Ovary (tissue), 9 donors: ENCODE measurements around the gene PP2D1. TPM values are rescaled to one million over a fixed set of nuclear protein-coding genes. Genes with fewer than 3 reads are reported as not detected.
"Not testable (repeated sequence)": the region's sequence is repeated elsewhere in the genome, so short reads cannot be mapped to it uniquely, and the experiment has no call there.

Experiments
- DNase-seq, 5 donors: peaks; one replicate each; pipeline ENCODE4 v3.0.0-alpha.2; 2019 to 2020
- H3K27ac ChIP-seq, 2 donors: fragments of 200-600 bp; one replicate each; pipeline versions ENCODE4 v1.5.1 to v1.8.0; 2019 to 2022
- H3K27me3 ChIP-seq: fragments of 200-600 bp; one replicate; pipeline ENCODE4 v1.8.0; 2022
- H3K36me3 ChIP-seq: fragments of 200-600 bp; sonication (generic); one replicate; pipeline ENCODE4 v1.5.1; 2019
- H3K4me1 ChIP-seq: one replicate; pipeline ENCODE4 v1.8.1; 2013; ENCODE audit warnings: mild to moderate bottlenecking, moderate library complexity; ENCODE audit not compliant: insufficient read depth
- H3K4me3 ChIP-seq: fragments of 200-600 bp; sonication (generic); one replicate; pipeline ENCODE4 v1.5.1; 2017
- H3K9me3 ChIP-seq, 2 donors: fragments of 200-600 bp in 1 of 2; sonication (generic) in 1 of 2; one replicate each; pipeline versions ENCODE4 v1.5.1 to v1.8.1; 2013 to 2019; ENCODE audit warnings: mild to moderate bottlenecking in 1 of 2, moderate library complexity in 1 of 2
- EP300 ChIP-seq: sonication (generic); formaldehyde crosslinking; IDR thresholded peaks from one replicate; pipeline ENCODE4 v1.6.1; 2017; ENCODE audit warnings: antibody characterized with exemption
- POLR2A ChIP-seq: fragments of 450-650 bp; IDR thresholded peaks from one replicate; pipeline ENCODE4 v1.6.1; 2017; ENCODE audit warnings: antibody characterized with exemption, mild to moderate bottlenecking, moderate library complexity
- WGBS, 3 donors: extraction: QIAGEN DNeasy Blood & Tissue Kit in 1 of 3; methylation state at CpG; one replicate each; pipeline versions ENCODE4 v1.1.5 to v1.1.7; 2013 to 2017; 5-methylcytosine and 5-hydroxymethylcytosine counted together
- intact Hi-C, 4 donors: fragments of 100-400 bp; cut with DNase I; formaldehyde crosslinking; loops; one replicate each; pipeline versions ENCODE4 v1.11.0 to v1.15.1; 2022 to 2023
- polyA plus RNA-seq, 2 donors: library from polyadenylated mRNA; stranded (reverse); fragments of 200-250 nt in 1 of 2; fragments of 350-450 nt in 1 of 2; fragmentation: Illumina TruSeq in 1 of 2; extraction: RNeasy Lipid Tissue Mini Kit (QIAGEN cat#74804) in 1 of 2; gene quantifications; one replicate each; pipeline ENCODE4 v1.2.3, GENCODE V29; 2013 to 2014
- total RNA-seq, 7 donors: library from RNA; depleted of rRNA in 2 of 7; stranded (reverse); fragments of >200 nt in 2 of 7; fragmentation: NEBNext Ultra II Directional in 3 of 7; extraction: Animal tissue kit (Norgen Biotek cat#: 25700) in 3 of 7; gene quantifications; one replicate each; pipeline versions ENCODE4 v1.1.0 to v1.2.4, GENCODE V29; 2016 to 2023
- TF ChIP-seq, protein P1 (sequence below), 3 donors: fragments of 450-650 bp in 2 of 3; fragments of 200-600 bp in 1 of 3; IDR thresholded peaks; one replicate each; pipeline versions ENCODE4 v1.5.1 to v1.8.0; 2016 to 2022; ENCODE audit warnings: antibody characterized with exemption in 3 of 3, mild to moderate bottlenecking in 1 of 3
- donor health status: DM: no; HTN: no; CAD: no; lungs with moderate emphysema.
- donor health status: DM: no; HTN: no; CAD: no.
- donor health status: Bipolar disorder and iron deficiency.
- donor health status: DM: yes; HTN: yes; CAD: no.
- donor health status: DM: no; HTN: no; CAD: no.
- donor health status: DM: yes; HTN: yes; CAD: no.

The PP2D1 gene
- total and polyA plus RNA-seq, 9 donors: not detected

DNA sequence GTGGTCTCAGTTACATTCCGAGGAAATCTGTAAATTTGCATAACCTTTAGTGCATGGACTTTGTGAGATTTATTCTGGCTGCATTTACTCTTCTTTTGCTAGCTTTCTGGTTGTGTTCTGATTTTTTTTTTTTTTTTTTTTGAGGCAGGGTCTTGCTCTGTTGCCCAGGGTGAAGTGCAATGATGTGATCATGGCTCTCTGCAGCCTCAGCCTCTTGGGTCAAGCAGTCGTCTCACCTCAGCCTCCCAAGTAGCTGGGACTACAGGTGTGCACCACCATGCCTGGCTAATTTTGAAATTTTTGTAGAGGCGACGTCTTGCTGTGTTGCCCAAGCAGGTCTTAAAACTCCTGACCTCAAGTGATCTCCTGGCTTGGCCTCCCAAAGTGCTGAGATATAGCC, 52.6 kb downstream of the PP2D1 start:
- Histone ChIP-seq H3K4me1 (peaks cover 14% of the 10 kb centered on the region), H3K9me3 (no peaks in the 10 kb centered on the region), H3K27ac (no peak overlapping the region), H3K36me3 (no peaks in the 10 kb centered on the region), H3K27me3 (no peaks in the 10 kb centered on the region), H3K4me3 (no peak overlapping the region)
- 69 to 73% (median 72%) methylated on average over 4 of the region's 4 CpGs for WGBS, 3 donors
- no peak for DNase-seq
- intact Hi-C loops: no loop called here
- TF ChIP-seq POLR2A (no peak), EP300 (no peak)

DNA sequence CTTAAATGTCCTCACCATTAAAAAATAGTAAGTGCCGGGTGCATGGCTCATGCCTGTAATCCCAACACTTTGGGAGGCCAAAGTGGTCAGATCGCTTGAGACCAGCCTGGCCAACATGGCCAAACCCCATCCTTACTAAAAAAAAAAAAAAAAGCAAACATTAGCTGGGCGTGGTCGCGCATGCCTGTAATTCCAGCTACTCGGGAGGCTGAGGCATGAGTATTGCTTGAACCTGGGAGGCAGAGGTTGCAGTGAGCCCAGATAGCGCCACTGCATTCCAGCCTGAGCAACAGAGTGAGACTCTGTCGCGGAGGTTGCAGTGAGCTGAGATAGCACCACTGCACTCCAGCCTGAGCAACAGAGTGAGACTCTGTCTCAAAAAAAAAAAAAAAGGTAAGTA, 54.7 kb downstream of the PP2D1 start:
- H3K27ac ChIP-seq, H3K9me3 ChIP-seq, DNase-seq, H3K4me3 ChIP-seq, H3K36me3 ChIP-seq, intact Hi-C loops, H3K27me3 ChIP-seq: not testable (repeated sequence)
- H3K4me1 ChIP-seq: peaks cover 13% of the 10 kb centered on the region
- WGBS, 3 donors: 90 to 91% (median 91%) methylated on average over 9 of the region's 9 CpGs

DNA sequence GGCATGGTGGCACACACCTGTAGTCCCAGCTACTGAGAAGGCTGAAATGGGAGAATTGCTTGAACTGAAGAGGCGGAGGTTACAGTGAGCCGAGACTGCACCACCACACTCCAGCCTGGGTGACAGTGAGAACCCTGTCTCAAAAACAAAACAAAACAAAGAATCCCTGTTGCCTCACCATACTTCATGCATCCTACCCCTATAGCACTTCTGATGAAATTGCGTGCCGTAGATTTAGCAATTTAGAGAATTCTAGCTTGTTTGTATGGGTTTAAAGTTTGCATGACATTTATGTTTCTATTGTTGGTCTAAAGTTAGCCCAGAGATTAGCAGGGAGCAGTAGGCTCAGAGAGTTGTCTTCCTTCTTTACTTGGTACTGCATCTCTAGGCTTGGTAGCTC, 57.4 kb downstream of the PP2D1 start:
- WGBS, 3 donors: 95 to 98% (median 97%) methylated on average over 4 of the region's 4 CpGs
- Histone ChIP-seq H3K4me1 (peaks cover 10% of the 10 kb centered on the region), H3K27me3 (no peaks in the 10 kb centered on the region), H3K4me3 (no peak overlapping the region), H3K9me3 (no peaks in the 10 kb centered on the region), H3K36me3 (no peaks in the 10 kb centered on the region), H3K27ac (no peak overlapping the region)
- DNase-seq: no peak
- no peak for TF ChIP-seq EP300
- no peak for TF ChIP-seq POLR2A
- TF ChIP-seq, protein P1, sequence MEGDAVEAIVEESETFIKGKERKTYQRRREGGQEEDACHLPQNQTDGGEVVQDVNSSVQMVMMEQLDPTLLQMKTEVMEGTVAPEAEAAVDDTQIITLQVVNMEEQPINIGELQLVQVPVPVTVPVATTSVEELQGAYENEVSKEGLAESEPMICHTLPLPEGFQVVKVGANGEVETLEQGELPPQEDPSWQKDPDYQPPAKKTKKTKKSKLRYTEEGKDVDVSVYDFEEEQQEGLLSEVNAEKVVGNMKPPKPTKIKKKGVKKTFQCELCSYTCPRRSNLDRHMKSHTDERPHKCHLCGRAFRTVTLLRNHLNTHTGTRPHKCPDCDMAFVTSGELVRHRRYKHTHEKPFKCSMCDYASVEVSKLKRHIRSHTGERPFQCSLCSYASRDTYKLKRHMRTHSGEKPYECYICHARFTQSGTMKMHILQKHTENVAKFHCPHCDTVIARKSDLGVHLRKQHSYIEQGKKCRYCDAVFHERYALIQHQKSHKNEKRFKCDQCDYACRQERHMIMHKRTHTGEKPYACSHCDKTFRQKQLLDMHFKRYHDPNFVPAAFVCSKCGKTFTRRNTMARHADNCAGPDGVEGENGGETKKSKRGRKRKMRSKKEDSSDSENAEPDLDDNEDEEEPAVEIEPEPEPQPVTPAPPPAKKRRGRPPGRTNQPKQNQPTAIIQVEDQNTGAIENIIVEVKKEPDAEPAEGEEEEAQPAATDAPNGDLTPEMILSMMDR (IDR thresholded peaks at IDR 0.05): no peak
- intact Hi-C loops: loop anchor here in 1 of 4 donors (5.0 kb wide), 1 partner anchor 223 kb away; no protein-coding TSS in a partner anchor

DNA sequence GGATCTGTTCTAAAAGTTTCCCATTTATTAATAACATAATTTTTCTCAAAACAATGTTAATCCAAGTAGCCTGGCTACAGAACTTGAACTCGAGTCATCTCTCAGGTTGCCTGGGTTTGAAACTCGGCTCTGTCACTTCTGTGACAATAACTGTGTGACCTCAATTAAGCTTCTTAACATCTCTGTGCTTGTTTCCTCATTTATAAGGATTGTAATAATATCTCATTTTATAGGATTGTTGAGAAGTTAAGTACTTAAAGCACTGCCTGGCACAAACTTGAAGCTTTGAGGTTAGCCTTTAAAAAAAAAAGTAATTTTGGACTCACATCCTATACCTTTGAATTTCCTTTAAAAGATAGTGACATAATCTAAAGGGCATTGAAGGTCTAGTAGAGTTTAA, 61.7 kb downstream of the PP2D1 start:
- Histone ChIP-seq H3K4me3 (no peak overlapping the region), H3K27ac (no peak overlapping the region), H3K27me3 (no peaks in the 10 kb centered on the region), H3K9me3 (no peaks in the 10 kb centered on the region), H3K36me3 (no peaks in the 10 kb centered on the region), H3K4me1 (peaks cover 5% of the 10 kb centered on the region)
- TF ChIP-seq EP300 (no peak), POLR2A (no peak)
- intact Hi-C loops: loop anchor here in 1 of 4 donors (5.0 kb wide), 1 partner anchor 227 kb away; no protein-coding TSS in a partner anchor
- no peak for DNase-seq
- WGBS, 3 donors: 84 to 96% (median 91%) methylated on average over 2 of the region's 2 CpGs

DNA sequence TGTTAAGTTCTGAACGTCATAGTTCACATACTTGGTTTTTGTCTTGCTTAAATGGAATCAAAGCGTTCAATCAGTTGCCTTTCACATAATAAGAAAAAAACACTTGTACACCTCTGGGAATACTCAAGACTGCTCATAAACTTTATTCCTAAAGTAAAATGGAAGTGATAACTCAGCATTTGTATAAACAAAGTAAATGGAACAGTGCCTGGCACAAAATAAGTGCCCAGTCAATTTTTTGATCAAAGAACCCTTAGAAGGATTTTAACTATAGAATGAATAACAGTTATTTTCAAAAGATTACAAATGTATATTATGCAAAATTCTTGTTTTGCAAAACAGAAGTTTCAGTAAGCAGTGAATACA, 63.9 kb downstream of the PP2D1 start:
- whole genome bisulfite sequencing, 3 donors: 0 to 1% (median 1%) methylated on average over 2 of the region's 2 CpGs

More for the DNA sequence above, 63.9 kb downstream of the PP2D1 start:
- Histone ChIP-seq H3K9me3 (no peaks in the 10 kb centered on the region), H3K4me1 (peaks cover 4% of the 10 kb centered on the region), H3K27me3 (no peaks in the 10 kb centered on the region), H3K36me3 (no peaks in the 10 kb centered on the region), H3K27ac (peak overlapping the region in 1 of 2 donors; percentile 92), H3K4me3 (peak overlapping the region; percentile 94)
- intact Hi-C loops: loop anchor here in 3 of 4 donors (5.0 to 10.0 kb wide), 3 partner anchors 87 to 237 kb away; partner anchors contain the start of genes KAT2B (in 1 of the 3) and SGO1 (in 1 of the 3)
- DNase-seq: no peak
- no peak for TF ChIP-seq EP300
- no peak for TF ChIP-seq POLR2A
- TF ChIP-seq, protein P1 (IDR thresholded peaks at IDR 0.05): no peak
